Muscle of back (tissue), 11 donors: ENCODE results near the gene COG2. TPM values are rescaled to one million over a fixed set of nuclear protein-coding genes. Genes with fewer than 3 reads are reported as not detected.

Experiments
- DNase-seq, 3 donors: peaks; one replicate each; pipeline versions ENCODE4 v3.0.0 to v3.0.0-alpha.2; 2013
- polyA plus RNA-seq, 10 donors: library from polyadenylated mRNA; unstranded; fragments of 120-200 nt; gene quantifications; one replicate each; pipeline ENCODE4 v1.2.1, GENCODE V29; 2013; ENCODE audit not compliant: insufficient read length in 10 of 10

COG2 gene
- polyA plus RNA-seq, 10 donors: 18.1 to 26.2 (median 21.3) TPM

DNA sequence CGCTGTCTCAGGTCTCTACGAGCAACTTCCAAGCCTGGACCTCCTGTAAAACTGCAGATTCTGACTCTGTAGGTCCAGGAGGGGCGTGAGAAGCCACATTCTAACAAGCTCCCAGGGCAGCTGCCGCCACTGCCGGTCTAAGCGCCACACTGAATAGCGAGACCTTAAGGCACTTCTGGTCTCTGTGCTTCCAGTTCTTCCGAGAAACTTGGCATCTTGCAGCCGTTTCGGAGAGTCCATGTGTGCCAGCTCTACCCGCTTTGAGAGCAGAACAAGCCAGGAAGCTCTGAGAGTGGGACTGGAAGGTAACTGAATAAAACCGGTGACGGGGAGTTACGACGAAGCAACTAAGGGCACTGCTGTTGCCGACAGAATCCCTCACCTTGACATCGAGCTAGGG, 59.2 kb downstream of the COG2 start:
- DNase-seq: no peak

DNA sequence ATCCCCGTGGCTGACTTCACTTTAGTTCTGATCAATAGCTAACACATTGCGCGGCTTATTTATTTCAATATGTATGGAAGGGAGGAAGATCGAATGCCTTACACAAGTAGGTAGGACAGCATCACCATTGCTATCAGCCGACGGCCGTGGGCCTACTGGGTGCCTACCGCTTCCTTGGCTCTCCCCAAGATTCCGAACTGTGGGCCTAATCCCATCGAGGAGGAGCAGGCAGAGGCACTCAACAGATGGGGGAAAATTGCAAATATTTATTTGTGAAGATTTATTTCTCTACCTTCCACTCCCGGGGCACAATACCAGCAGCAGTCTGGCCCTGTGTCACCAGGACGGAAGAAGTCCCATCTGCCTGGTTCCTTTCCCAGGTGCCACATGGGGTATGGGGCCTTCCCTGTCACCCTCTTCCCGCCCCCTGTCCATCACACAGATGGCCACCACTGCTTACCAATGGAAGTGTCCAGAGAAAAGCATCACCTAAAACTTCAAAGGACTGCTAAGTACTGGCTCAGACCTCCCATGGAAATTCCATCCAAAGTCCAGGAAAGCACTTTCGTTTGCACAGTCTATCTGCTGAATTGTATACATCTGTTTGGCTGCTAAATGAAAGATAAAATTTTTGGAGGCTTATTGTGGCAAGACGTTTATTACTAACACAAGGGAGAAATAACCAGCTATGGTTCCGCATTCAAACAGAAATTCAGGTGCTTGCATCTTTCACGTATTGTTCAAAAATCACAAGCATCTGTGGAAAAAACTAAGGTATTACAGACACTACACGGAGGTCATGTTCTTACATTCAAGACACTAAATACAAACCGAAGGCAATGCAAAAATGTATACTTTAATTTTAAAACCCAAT, 59.9 kb downstream of the COG2 start:
- no peak for DNase-seq

DNA sequence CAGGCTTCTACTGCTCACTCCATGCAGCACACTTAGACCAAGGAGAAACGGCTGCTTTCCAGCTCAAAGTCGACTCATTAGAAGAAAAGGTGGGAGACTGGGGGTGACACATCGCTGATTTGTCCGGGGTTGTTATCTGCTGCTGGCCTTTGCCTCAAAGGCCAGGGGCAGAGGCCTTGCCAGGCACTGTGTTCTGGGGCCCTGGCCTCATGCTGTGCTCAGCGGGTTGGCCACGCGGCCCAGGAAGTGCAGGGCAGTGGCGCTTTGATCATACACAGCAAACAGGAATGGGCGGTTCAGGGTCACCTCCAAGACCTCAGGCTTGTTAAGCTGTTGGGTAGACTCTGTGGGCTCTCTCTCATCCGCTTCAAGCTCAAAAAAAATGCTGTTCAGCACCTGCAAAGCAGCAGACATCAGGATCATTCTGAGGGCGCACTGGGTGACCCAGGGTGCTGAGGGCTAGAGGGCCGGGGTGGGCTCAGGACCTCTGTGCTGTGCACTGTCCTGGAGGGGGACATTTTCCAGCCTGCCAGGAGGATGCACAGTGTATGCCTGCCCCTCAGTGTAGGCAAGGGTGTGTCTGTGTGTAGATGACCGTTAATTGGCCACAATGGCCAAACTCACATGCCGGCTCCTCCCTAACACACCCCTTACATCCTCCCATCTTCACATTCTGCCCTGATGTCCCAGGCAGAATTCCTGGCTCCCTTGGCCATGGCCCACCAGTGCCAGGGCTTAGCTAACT, 60.8 kb downstream of the COG2 start:
- no peak for DNase-seq

DNA sequence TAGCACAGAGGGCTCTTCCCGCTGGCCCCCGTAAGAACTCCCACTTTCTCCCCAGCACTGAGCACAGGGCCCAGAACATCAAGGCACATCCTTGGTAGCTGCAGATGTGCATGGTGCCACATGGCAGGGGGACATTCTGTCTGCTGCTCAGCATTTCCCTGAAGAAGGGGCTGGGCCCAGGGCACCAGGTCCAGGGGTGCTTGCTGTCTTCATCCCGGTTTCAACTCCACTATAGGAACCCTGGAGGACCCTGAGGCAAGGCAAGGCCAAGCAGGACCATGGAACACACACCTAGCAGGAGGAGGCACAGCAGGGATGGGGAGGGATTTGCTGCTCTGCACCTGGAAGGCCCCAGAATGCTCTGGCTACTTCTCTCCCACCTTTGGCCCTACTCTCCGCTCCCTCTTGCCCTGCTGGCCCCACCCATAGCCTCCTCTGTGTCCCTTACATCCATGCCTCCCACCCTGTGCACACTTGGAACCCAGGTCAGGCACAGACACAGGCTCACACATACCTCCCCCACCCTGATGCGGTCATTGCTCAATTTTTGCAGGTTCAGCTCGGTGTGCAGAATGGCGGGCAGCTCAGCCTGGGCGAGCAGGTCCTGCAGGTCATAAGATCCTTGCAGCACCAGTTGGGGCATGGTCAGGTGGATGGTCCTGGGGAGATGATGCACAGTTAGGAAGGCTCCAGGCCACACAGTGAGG, 61.6 kb downstream of the COG2 start:
- no peak for DNase-seq

DNA sequence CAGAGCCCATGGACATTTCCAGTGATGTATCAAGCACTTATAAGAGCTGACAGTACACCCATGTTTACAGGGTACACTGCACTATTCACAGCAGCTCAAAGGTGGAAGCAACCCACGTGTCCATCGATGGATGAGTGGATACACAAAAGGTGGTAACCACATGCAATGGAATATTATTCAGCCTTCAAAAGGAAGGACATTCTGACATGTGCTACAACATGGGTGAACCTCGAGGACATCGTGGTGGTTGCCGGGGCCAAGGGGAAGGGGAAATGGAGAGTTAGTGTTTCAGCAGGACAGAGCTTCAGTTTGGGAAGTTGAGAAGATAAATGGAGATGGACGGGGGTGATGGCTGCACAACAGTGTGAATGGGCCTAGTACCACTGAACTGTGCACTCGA, 62.5 kb downstream of the COG2 start:
- no peak for DNase-seq

DNA sequence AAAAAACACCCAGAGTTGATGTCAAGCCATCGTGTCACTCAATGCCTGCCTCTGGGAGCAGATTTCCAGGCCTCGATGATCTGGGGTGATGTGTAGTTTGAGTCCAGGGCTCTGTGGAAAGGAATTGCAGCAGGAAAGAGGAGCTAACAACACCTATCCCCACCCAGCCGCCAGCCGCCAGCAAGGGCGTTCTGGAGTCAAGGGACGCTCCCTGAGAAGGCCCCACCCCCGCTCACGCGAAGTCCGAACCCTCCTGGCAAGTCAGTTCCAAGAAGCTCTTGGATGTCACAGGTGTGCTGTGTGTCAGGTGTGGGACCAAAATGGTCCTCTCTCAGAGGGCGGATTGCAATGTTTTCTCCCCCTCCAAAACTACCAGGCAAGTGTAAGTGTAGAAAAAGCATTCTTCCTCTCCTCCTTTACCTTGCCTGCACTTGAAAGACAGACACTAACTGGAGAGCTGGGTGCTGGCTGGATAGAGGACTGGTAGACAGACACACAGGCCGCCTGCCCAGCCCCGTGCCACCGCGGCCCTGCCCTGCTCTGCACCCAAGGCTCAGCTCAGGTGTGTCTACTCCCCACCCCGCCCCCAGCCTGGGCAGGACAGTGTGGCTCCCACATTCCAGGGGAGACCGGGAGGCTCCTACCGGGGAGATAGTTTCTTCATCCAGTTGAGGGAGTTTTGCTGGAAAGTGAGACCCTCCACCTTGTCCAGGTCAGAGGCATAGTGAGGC, 63.2 kb downstream of the COG2 start:
- no peak for DNase-seq

DNA sequence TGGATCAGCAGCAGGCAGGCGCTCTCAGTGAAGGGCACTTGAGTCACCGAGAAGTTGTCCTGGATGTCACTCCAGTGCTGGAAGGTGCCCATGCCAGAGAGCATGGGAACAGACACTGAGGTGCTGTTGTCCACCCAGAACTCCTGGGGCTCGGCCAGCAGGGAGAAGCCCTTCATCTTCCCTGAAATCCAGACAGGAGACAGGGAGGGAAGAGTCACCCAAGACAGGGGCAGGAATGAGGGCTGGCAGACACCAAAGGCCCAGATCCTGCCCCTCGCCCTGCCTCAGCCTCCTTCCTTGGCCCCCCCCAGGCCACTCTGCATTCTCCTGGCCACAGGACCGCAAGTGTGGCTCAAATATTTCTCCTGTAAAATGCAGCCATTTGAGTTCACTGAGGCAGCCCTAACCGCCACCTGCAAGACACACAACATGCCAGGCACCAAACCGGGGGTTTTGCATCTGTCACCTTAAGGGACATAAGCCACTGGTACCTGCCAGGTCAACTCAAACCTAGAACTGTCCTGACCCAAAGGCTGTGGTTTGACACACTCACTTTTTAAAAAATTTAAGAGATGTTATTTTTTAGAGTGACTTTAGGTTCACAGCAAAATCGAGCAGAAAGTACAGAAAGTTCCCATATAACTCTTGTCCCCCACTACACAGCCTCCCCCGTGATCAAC, 63.9 kb downstream of the COG2 start:
- DNase-seq: no peak

DNA sequence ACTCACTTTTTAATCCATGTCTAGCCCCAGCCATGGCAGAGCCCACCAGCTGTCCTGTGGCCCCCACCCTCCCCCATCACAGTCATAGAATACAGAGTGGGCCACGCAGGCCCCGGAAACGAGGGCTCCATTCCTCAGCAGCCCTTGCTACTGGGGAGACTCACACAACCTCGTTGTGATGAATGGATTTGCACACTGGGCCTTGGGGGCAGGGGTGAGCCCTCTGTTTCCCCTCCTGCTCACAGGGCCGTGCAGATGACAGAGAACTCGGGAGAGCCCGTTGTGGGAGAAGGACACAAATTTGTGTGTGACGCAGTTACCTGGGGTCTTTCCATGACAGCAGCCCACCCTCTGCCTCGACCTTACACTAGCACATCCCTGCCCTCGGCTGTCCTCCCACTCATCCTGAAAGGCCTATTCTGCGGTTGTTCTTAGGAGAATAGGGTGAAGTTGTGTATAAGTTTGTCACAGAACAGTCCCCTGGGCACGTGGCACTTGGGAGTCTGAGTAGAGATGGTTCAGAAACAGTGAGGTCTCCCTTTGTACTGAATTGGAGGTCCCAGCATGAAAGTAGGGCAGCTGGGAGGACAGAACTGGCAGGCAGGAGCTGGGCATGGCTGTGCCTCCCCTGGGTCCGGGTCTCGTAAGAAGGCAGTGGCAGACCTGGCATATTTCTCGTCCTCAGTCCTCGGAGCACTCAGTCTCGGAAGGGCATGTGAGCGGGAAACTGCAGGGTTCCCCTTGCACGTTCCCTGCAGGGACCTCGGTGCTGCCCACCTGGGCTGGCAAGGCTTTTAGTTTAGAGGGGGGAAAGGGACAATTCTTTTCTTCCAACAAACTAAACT, 64.8 kb downstream of the COG2 start:
- DNase-seq: no peak

DNA sequence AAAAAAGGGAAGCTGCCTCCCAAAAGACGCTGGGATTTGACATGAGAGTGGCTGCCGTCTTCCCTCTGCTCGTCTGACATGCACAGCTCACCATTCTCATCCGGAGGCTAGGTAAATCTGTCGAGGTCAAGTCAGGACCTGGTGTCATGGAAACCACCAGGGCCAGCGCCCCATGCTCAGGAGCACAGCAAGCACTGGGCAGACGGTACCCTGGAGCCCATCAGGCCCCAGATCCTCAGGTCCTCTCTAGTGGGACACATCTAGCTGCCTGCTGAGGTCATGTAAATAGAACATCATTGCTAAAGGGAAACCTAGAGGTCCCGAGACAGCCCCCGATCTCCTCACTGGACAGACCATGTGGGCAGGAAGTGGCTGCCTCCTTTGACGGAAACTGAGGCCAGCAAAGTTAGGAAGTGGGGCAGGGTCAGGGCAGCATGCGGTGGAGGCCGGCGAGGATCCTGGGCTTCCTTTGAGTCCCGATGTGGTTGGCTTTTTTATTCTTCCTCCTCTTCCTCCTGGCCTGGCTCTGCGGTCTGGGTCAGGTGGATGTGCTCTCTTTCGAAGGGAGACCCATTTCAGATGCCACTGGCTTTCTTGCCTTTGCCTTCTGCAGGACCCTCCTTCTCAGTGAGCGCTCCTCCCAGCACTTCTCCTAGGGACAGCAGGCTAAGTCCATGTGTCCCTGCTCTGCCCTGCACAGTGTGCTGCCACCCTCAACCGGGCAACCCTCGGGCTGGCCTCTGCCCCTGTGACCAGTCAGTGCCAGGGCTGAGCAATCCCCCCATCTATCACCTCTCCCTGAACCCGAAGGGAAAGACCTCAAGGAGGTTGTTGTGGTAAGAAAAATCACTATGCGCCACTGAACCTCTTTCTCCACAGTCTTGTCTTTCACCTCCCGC, 65.7 kb downstream of the COG2 start:
- DNase-seq: no peak

DNA sequence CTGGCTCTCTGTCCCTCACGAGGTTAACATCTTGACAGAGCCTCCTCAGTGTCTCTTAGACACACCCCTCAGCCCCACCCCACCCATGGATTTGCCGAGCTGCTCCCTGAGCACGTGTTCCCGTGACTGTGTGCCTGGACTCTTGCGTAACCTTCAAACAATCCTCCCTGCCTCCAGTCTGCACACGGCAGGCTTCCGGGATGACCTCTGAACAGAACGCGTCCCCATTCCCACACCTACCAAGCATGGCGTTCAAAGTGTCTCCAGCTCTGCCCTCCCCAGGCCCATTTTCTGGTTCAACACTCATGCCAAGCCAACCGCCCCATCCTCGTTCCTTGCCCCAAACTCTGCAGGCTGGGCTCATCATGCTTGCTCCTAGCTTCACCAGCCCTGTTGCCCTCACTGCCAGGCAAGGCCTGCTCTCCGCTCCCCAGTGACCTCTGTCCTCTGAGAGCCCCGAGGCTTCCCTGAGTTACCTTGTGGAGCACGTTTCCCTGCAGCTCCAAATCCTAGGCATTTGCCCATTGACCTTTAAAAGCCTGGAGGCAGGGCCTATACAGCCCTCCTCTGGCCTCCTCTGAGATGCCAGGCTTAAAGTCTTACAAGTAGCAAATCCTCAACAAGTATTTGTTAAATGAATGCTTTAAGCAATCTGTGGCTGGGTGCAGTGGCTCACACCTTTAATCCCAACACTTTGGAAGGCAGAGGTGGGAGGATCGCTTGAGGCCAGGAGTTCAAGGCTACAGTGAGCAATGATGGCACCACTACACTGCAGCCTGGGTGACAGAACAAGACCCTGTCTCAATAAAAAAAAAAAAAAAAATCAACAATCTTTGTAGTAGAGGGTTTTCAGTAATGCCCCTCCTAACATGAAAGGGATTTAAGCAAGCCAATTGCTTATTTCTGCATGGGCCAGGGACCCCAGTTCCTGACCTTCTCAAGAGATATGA, 66.6 kb downstream of the COG2 start:
- DNase-seq: no peak

DNA sequence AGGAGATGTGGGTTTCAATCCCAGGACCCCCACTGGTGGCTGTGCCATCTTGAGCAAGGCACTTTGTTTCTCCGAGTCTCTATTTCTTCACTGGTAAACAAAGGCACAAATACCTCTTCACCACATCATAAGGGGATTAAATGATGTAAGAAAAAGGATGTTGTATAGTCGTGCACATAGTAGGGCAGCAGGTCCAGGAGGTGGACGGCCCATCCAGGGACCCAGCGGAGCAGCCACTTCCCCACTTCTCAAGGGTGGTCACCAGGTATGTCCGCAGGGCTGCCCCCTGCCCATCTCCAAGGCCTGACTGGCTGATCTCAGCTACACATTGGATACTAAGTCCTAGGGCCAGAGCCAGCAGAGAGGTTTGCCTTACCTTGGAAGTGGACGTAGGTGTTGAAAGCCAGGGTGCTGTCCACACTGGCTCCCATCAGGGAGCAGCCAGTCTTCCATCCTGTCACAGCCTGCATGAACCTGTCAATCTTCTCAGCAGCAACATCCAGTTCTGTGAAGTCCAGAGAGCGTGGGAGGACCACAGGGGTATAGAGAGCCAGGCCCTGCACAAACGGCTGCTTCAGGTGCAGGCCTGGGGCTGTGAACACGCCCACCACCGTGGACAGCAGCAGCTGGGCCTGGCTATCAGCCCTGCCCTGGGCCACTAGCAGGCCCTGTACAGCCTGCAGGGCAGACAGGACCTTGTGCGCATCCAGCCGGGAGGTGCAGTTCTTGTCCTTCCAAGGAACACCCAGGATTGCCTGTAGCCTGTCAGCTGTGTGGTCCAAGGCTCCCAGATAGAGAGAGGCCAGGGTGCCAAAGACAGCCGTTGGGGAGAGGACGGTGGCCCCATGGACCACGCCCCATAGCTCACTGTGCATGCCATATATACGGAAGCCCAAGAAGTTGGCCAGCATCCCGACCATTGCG, 67.6 kb downstream of the COG2 start:
- no peak for DNase-seq

DNA sequence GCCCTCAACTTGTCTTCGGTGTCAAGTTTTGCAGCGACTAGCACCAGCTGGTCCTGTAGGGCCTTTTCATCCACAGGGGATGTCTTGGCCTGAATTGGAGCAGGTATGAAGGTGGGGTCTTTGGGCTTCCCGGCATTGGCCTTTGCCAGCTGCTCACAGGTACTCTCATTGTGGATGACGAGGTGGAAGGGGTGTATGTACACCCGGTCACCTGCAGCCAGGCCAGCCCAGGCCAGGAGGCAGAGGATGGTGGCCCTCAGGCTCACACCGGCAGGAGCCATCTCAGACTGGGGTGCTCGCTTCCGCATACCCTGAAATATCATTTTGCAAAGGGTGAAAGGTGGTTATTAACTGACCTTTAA, 68.2 kb downstream of the COG2 start:
- DNase-seq: no peak

DNA sequence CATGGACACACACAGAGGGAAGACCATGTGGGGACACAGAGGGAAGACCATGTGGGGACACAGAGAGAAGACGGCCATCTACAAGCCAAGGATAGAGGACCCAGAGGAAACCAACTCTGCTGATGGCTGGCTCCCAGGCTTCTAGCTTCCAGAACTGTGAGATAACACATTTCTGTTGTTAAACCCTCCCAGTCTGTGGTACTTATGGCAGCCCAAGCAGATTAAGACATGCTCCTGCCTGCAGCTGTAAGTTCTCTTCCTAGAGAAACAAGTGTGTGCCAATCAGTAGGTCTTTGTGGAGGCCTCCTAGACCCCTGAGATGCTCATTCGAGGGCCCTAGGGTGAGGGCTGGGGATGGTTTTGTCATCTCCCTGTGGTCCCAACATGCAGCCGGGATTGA, 69.0 kb downstream of the COG2 start:
- DNase-seq: no peak

DNA sequence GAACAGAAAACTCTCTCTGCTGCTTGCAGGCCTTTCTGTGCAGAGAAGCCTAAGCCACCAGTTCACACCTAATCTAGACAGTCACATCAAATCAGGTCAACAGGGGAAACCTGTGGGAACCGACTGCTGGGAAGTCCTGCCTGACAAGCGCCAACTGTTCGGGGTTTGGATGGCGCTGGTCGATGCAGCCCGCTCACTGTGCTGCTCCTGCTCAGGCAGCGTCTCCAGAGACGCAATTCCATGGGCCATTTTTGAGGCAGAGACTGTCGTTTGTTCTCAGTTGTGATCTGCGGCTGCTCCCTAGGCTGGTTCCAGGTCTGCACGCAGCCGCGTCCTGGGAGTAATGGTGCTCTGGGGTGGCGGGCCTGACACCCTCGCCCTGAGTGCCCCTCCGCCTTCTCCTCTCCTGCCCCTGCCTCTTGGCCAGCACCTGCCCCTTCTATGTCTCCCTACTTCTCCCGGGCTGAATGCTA, 70.2 kb downstream of the COG2 start:
- DNase-seq: no peak

DNA sequence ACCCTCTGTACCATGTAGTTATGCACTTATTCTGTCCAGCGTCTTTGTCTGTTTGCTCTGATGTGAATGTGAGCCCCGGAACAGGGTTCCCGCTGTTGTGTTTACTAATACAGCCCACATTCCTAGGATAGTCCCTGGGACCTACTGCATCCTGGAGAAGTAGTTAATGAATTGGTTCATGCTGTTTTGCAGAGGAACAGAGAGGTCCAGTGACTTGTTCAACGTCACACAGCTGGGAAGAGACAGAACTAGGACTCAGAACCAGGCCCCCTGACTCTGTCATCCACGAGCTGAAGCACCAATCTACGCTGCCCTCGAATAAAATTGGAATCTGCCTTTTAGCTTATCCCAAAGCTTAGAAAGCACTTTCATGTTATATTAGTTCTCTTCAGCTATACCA, 70.9 kb downstream of the COG2 start:
- no peak for DNase-seq

DNA sequence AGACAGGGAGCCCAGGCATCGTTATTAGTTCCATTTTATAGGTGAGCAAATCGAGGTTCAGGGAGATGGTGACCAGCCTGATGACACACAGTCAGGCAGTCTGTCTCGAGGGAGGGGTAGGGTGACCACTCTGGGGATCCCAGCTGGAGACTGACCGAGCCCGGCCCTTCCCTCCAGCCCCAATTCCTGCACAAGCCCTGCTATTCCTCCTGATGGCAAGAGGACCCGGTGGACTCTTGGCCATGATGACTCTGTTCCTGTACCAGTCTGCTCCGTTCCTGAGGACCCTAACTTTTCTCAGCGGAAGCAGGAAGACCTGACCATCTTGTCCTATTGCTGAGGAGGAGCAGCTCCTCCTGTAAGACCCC, 71.2 kb downstream of the COG2 start:
- no peak for DNase-seq
